Neuronal stem cell (in vitro differentiated cells): ENCODE measurements around the gene SLC6A13.
"Not testable (repeated sequence)": the region's sequence is repeated elsewhere in the genome, so short reads cannot be mapped to it uniquely, and the experiment has no call there.

Source experiments
- DNase-seq: peaks from one replicate; pipeline ENCODE4 v3.0.0-alpha.2; 2013; ENCODE audit warnings: low spot score
- H2AFZ ChIP-seq: one replicate; pipeline ENCODE4 v1.6.1; 2013; ENCODE audit warnings: mild to moderate bottlenecking, low read length, inconsistent platforms
- H2AK5ac ChIP-seq: 2 replicates; pipeline ENCODE4 v1.6.1; 2013; ENCODE audit warnings: low read depth, mild to moderate bottlenecking, inconsistent platforms, low read length, moderate library complexity, mixed read lengths
- H2BK120ac ChIP-seq: 2 replicates; pipeline ENCODE4 v1.6.1; 2013; ENCODE audit warnings: low read depth, mild to moderate bottlenecking, inconsistent platforms, low read length, moderate library complexity, mixed read lengths
- H2BK12ac ChIP-seq: one replicate; pipeline ENCODE4 v1.6.1; 2013; ENCODE audit warnings: low read length, inconsistent platforms
- H2BK15ac ChIP-seq: 2 replicates; pipeline ENCODE4 v1.6.1; 2013; ENCODE audit warnings: mild to moderate bottlenecking, low read length, inconsistent platforms, mixed read lengths
- H2BK5ac ChIP-seq: one replicate; pipeline ENCODE4 v1.6.1; 2013; ENCODE audit warnings: inconsistent platforms, mild to moderate bottlenecking, low read length, moderate library complexity
- H3K14ac ChIP-seq: one replicate; pipeline ENCODE4 v1.6.1; 2013; ENCODE audit warnings: low read length, inconsistent platforms
- H3K18ac ChIP-seq: 2 replicates; pipeline ENCODE4 v1.6.1; 2013; ENCODE audit warnings: low read length, inconsistent platforms
- H3K23ac ChIP-seq: 2 replicates; pipeline ENCODE4 v1.6.1; 2013; ENCODE audit warnings: low read depth, mild to moderate bottlenecking, mixed read lengths, low read length, inconsistent platforms; ENCODE audit not compliant: poor library complexity
- H3K27ac ChIP-seq: replicated peaks from 3 replicates; pipeline ENCODE4 v1.5.1; 2013; ENCODE audit warnings: low read length, inconsistent platforms
- H3K27me3 ChIP-seq, 3 experiments: 2 replicates each; pipeline ENCODE4 v1.6.1; 2013; ENCODE audit warnings: low read length in 3 of 3, mild to moderate bottlenecking in 2 of 3, inconsistent platforms in 1 of 3, low read depth in 1 of 3, mixed read lengths in 1 of 3, moderate library complexity in 1 of 3; ENCODE audit not compliant: control insufficient read depth in 3 of 3, insufficient read depth in 3 of 3
- H3K36me3 ChIP-seq, 2 donors: replicated peaks in 1 of 2; 2 replicates each; pipeline ENCODE4 v1.6.1; 2013; ENCODE audit warnings: low read length in 2 of 2; ENCODE audit not compliant: control insufficient read depth in 2 of 2, insufficient read depth in 2 of 2
- H3K4ac ChIP-seq: 2 replicates; pipeline ENCODE4 v1.6.1; 2013; ENCODE audit warnings: inconsistent platforms, mild to moderate bottlenecking, low read length, moderate library complexity
- H3K4me1 ChIP-seq, 2 donors: 1 replicate in 1 of 2; 2 replicates in 1 of 2; pipeline ENCODE4 v1.6.1; 2013; ENCODE audit warnings: low read length in 2 of 2, low read depth in 1 of 2; ENCODE audit not compliant: control insufficient read depth in 2 of 2, insufficient read depth in 1 of 2
- H3K4me2 ChIP-seq: one replicate; pipeline ENCODE4 v1.6.1; 2013; ENCODE audit warnings: mild to moderate bottlenecking, low read length, inconsistent platforms; ENCODE audit not compliant: insufficient read depth, poor library complexity, severe bottlenecking
- H3K4me3 ChIP-seq, 2 donors: 2 replicates each; pipeline ENCODE4 v1.5.1; 2013; ENCODE audit warnings: low read length in 2 of 2, mild to moderate bottlenecking in 2 of 2, inconsistent platforms in 1 of 2, moderate library complexity in 1 of 2
- H3K79me1 ChIP-seq: one replicate; pipeline ENCODE4 v1.6.1; 2013; ENCODE audit warnings: low read depth, mild to moderate bottlenecking, inconsistent platforms, low read length, moderate library complexity
- H3K9ac ChIP-seq: one replicate; pipeline ENCODE4 v1.6.1; 2013; ENCODE audit warnings: mild to moderate bottlenecking, low read depth, low read length, inconsistent platforms; ENCODE audit not compliant: poor library complexity
- H3K9me3 ChIP-seq, 2 donors: replicated peaks in 1 of 2; 2 replicates each; pipeline versions ENCODE3 to v1.6.1; 2013; ENCODE audit warnings: low read length in 2 of 2, mild to moderate bottlenecking in 2 of 2, inconsistent platforms in 1 of 2, low read depth in 1 of 2, mixed read lengths in 1 of 2, moderate library complexity in 1 of 2; ENCODE audit not compliant: control insufficient read depth in 2 of 2, insufficient read depth in 1 of 2
- H4K8ac ChIP-seq: one replicate; pipeline ENCODE4 v1.6.1; 2013; ENCODE audit warnings: low read depth, mild to moderate bottlenecking, inconsistent platforms, low read length, moderate library complexity
- H4K91ac ChIP-seq: one replicate; pipeline ENCODE4 v1.6.1; 2013; ENCODE audit warnings: low read length, low read depth, mild to moderate bottlenecking, inconsistent platforms; ENCODE audit not compliant: poor library complexity
- WGBS, 2 donors: extraction: QIAGEN DNeasy Blood & Tissue Kit; methylation state at CpG; one replicate each; pipeline ENCODE4 v1.1.7; 2013; ENCODE audit warnings: missing lambda C conversion rate in 2 of 2, mixed read lengths in 1 of 2; ENCODE audit not compliant: insufficient read length in 2 of 2, insufficient replicate concordance in 1 of 2; ENCODE audit errors: extremely low coverage in 2 of 2; 5-methylcytosine and 5-hydroxymethylcytosine counted together

SLC6A13 gene

GRCh38 chr12:237026-237815 is 25.4 kb downstream of the SLC6A13 start:
- H3K9ac ChIP-seq: no peak overlapping the region

GRCh38 chr12:236445-236844 is 26.2 kb downstream of the SLC6A13 start:
- Histone ChIP-seq H3K27ac (no peak overlapping the region), H3K79me1 (no peaks in the 10 kb centered on the region), H2BK15ac (no peak overlapping the region), H2AK5ac (no peak overlapping the region), H3K27me3 (peaks cover 0 to 23% (median 0%) of the 10 kb centered on the region in 3 experiments), H3K14ac (no peak overlapping the region), H2BK12ac (no peak overlapping the region), H2BK120ac (no peak overlapping the region), H2AFZ (no peak overlapping the region), H2BK5ac (no peak overlapping the region), H4K8ac (no peak overlapping the region), H3K9me3 (peaks cover 0 to 11% of the 10 kb centered on the region in 2 donors), H3K4me1 (peaks cover 0 to 5% of the 10 kb centered on the region in 2 donors), H3K9ac (no peak overlapping the region), H3K4me3 (no peak overlapping the region), H3K23ac (no peak overlapping the region), H3K18ac (no peak overlapping the region), H4K91ac (no peak overlapping the region), H3K4me2 (no peak overlapping the region), H3K4ac (no peak overlapping the region), H3K36me3 (no peaks in the 10 kb centered on the region)
- WGBS, 2 donors: no CpG with 5 or more reads among the region's 3 CpGs
- no peak for DNase-seq

More at GRCh38 chr12:237026-237815, 25.4 kb downstream of the SLC6A13 start:
- H2BK120ac ChIP-seq: no peak overlapping the region
- peaks cover 0 to 5% of the 10 kb centered on the region in 2 donors for H3K4me1 ChIP-seq
- no peak overlapping the region for H4K91ac ChIP-seq
- H3K14ac ChIP-seq: no peak overlapping the region
- H3K4ac ChIP-seq: no peak overlapping the region
- H2AFZ ChIP-seq: no peak overlapping the region
- H3K27ac ChIP-seq: no peak overlapping the region
- peaks cover 0 to 16% (median 0%) of the 10 kb centered on the region in 3 experiments for H3K27me3 ChIP-seq
- no peak for DNase-seq
- no peak overlapping the region for H2BK5ac ChIP-seq
- peaks cover 0 to 11% of the 10 kb centered on the region in 2 donors for H3K9me3 ChIP-seq
- H3K4me2 ChIP-seq: no peak overlapping the region
- no peaks in the 10 kb centered on the region for H3K79me1 ChIP-seq
- WGBS, 2 donors: no CpG with 5 or more reads among the region's 13 CpGs
- no peak overlapping the region for H2BK15ac ChIP-seq
- no peak overlapping the region for H2AK5ac ChIP-seq
- no peak overlapping the region for H2BK12ac ChIP-seq
- no peak overlapping the region for H3K4me3 ChIP-seq
- peak overlapping the region; percentile 33 for H3K23ac ChIP-seq
- no peak overlapping the region for H3K18ac ChIP-seq
- no peaks in the 10 kb centered on the region for H3K36me3 ChIP-seq
- H4K8ac ChIP-seq: no peak overlapping the region

DNA sequence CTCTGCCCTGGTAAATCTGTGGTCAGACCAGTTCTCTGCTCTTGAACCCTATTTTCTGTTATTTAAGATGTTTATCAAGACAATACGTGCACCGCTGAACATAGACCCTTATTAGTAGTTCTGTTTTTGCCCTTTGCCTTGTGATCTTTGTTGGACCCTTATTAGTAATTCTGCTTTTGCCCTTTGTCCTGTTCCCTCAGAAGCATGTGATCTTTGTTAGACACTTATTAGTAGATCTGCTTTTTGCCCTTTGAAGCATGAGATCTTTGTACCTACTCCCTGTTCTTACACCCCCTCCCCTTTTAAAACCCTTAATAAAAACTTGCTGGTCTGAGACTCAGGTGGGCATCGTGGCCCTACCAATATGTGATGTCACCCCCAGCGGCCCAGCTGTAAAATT is 26.7 kb downstream of the SLC6A13 start:
- Histone ChIP-seq H3K4me1 (peaks cover 0 to 10% of the 10 kb centered on the region in 2 donors), H3K27me3 (peaks cover 0 to 28% (median 0%) of the 10 kb centered on the region in 3 experiments), H3K9me3 (peaks cover 0 to 11% of the 10 kb centered on the region in 2 donors)
- H4K91ac ChIP-seq, H2BK15ac ChIP-seq, H2BK120ac ChIP-seq, H3K79me1 ChIP-seq, H2BK12ac ChIP-seq, H3K27ac ChIP-seq, H3K14ac ChIP-seq, H3K4ac ChIP-seq, H3K23ac ChIP-seq, H3K18ac ChIP-seq, H3K4me2 ChIP-seq, H2BK5ac ChIP-seq, H3K4me3 ChIP-seq, H3K36me3 ChIP-seq, H2AK5ac ChIP-seq, DNase-seq, H2AFZ ChIP-seq, H4K8ac ChIP-seq, H3K9ac ChIP-seq: not testable (repeated sequence)
- no CpG with 5 or more reads among the region's 4 CpGs for WGBS, 2 donors

GRCh38 chr12:234891-235415 is 27.7 kb downstream of the SLC6A13 start:
- Histone ChIP-seq H3K4me1 (peaks cover 0 to 12% of the 10 kb centered on the region in 2 donors), H3K36me3 (no peaks in the 10 kb centered on the region)
- no peak for DNase-seq

More at GRCh38 chr12:234891-235415, 27.7 kb downstream of the SLC6A13 start:
- Histone ChIP-seq H3K79me1 (no peaks in the 10 kb centered on the region), H3K4ac (no peak overlapping the region), H3K23ac (peak overlapping the region; percentile 13), H3K4me3 (peak overlapping the region in 1 of 2 donors; percentile 57), H3K14ac (no peak overlapping the region), H3K4me2 (no peak overlapping the region), H4K91ac (no peak overlapping the region), H3K27ac (no peak overlapping the region), H4K8ac (no peak overlapping the region), H3K9ac (no peak overlapping the region), H2BK12ac (no peak overlapping the region), H2AK5ac (no peak overlapping the region), H2BK120ac (no peak overlapping the region), H3K9me3 (peaks cover 0 to 11% of the 10 kb centered on the region in 2 donors), H2BK15ac (no peak overlapping the region), H3K27me3 (peaks cover 0 to 38% (median 0%) of the 10 kb centered on the region in 3 experiments), H2BK5ac (no peak overlapping the region), H3K18ac (no peak overlapping the region), H2AFZ (no peak overlapping the region)
- no CpG with 5 or more reads among the region's 10 CpGs for WGBS, 2 donors
